ENCODE measurements around the gene CLEC4F.

- no peak for TF ChIP-seq GATA3 (IDR thresholded peaks at IDR 0.05; ENCODE audit: low read depth, low read length)
- no peak for TF ChIP-seq GATA2 (IDR thresholded peaks at IDR 0.05; ENCODE audit: low read depth, low read length)
Observed at GRCh38 chr2:70832386-70832785, 12.0 kb upstream of the CLEC4F start.
